GM18870 (cell line): Measurements from ENCODE around the gene RIPOR3.

Experiments
- ATAC-seq: cut with Tn5 transposase; IDR thresholded peaks from one replicate; pipeline ENCODE4 v1.9.1; 2021; ENCODE audit warnings: moderate library complexity; ENCODE audit not compliant: unreplicated experiment

RIPOR3 gene

DNA sequence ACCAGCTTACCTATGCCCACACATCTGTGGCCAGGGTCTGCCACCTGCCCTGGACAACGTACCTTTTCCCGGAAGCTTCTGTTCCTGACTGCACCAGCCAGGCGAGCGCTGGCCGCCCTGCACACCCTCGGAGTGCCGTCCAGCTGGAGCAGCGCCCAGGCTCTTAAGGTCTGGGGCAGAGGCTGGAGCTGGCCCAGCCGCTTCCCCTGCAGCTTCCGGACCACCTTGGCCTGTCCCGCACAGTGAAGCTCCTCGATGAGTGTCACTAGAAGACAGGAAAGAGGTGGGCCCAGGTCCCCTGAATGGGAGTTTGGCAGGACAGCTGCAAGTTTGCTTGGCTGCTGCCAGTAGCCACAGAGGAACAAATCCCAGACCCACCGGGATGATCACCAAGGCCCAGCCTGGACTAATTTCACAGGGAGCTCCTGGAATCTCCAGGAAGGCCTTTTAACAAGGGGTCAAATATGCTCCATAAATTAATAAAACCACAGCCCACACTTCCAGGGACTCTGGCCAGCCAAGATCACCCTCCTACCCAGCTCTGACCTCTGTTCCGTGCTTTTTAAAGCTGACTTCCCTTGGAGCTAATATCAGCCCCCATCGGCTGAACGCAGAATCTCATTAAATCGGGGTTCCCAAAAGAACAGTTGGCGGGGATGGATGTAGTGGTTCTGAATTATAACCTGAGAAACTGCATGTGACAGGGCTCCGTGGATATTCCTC lies 98.9 kb downstream of the RIPOR3 start:
- no peak for ATAC-seq

DNA sequence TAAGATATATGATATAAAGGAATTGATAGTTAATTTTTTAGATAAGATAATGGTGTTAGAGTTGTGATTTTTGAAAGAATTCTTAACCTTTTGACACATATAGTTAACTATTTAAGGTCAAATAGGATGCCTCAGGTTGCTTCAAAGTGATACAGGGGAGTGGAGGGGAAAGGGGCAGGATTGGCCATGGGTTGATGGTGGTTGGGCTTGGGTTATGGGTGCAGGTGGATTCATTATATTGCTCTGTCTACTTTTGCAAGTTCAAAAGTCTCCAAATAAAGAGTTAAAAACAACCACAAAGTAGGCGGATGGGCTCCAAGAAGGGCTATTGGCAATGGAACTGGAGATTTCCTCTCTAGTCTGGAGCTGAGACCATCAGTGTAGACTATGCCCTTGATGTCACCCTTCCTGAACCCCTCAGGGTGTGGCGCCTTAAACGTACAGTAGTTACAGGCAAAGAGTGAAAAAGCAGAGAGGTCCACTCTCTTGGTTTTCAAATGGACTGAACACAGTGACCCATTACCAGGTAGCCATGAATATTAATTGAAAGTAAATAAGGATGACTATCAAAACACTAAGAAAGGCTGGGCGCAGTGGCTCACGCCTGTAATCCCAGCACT lies 100.0 kb downstream of the RIPOR3 start:
- no peak for ATAC-seq

DNA sequence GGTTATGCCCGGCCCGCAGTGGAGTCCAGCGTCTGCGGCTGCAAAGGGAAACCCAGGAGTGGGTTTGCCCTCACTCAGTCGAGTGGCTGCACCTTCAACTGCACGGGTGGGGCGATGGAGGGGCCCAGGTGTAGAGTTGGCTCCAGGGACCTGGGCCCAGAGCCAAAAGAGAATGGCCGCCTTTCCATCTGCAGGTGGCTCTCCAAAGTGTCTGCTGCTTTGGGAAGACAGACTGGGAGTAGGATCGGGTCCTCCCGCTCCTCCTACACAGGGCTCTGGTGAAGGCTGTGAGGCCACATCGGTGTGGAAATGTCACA lies 101.0 kb downstream of the RIPOR3 start:
- no peak for ATAC-seq

DNA sequence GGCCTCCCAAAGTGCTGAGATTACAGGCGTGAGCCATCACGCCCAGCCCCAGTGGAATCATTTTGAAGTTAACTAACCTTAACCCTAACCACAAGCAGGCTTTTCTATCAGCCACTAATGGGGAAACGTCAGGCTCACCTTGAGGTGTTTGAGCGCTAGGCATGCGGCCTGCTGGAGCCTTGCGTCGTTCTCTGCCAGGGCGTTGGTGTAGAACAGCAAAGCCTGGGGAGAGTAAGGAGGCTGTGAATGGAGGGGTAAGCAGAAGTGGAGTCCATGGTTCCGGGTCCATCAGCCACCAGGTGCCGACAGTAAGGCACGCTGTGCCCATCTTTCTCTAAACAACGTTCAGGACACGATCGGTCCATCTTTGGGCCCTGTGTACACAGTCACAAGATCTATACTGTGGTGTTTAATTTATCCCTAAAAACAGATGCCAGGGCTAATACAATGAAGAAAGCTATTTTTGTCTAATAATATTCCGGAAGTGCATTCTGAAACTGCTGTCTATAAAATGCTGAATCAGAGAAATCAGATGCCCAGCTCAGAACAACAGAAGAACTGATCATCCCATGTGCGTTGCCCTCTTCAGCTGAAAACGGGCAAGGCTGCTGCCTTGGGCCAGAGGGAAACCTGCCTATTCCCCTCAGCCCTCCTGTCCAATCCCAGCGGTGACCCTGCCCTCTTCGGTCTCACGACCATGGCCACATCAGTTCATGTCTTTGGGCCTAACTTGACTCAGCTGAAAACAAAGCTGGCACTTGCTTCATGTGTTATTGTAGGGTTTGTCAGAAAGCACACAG lies 101.6 kb downstream of the RIPOR3 start:
- ATAC-seq = no peak

DNA sequence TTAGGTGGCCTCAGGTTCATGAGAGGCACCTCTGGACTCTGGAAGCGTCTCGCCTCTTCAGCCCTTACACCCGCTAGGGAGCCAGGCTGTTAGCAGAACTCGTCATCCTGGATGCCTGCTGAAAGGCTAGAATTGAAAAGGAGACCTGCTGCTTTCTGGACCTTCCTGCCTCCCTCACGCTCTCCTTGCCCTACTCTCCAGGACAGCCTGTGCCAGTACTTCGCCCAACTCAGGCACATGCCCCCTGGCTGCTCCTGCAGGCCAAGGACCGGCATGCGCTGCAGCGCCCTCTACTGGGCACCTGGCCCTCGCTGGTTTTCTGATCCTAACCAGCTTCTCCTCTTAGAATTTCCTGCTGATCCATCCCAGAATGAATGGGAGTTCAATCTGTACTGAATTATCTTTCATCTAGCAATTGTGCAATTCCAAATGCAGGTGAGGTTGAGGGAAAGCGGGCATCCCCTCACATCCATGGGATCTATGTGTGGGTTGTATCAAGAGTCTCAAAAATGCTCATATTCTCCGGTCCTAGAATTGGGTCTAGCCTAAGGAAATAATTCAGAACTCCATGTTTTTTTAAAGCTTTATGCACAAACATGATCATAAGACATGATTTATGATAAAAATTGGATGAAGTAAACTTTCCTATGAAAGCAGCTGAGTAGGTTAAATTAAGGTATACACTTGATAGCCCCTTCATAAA lies 103.2 kb downstream of the RIPOR3 start:
- no peak for ATAC-seq

DNA sequence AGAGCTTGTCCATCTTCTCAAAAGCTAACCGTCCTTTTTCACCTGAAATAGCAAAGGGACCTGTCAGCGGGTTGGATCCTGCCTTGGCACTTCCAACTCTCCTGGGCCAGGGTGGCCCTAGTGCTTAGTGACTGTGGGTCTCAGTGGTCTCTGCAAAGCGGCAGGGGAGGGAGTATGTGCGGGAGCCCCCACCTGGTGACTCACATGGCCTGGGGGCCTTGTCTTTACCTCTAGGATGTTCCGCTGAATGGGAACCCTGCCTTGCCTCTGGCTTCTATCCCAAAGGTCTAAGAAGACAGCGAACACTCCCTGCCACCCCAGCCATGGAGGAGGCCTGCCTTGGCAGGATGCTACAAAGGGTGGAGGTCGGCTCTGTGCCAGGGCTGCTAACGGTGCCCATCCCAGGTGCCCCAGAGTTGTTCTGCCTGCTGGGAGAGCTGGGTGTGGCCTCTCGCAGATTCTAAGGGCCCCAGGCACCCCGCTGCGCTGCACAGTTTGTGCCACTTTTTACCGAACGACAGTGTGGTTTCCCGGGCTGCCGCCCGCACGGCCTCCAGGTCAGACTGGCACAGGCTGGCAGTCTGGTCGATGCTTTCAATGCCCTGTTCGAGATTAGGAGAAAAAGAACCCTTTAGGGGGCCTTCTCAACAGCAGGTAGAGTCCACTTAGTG lies 103.9 kb downstream of the RIPOR3 start:
- ATAC-seq = no peak

DNA sequence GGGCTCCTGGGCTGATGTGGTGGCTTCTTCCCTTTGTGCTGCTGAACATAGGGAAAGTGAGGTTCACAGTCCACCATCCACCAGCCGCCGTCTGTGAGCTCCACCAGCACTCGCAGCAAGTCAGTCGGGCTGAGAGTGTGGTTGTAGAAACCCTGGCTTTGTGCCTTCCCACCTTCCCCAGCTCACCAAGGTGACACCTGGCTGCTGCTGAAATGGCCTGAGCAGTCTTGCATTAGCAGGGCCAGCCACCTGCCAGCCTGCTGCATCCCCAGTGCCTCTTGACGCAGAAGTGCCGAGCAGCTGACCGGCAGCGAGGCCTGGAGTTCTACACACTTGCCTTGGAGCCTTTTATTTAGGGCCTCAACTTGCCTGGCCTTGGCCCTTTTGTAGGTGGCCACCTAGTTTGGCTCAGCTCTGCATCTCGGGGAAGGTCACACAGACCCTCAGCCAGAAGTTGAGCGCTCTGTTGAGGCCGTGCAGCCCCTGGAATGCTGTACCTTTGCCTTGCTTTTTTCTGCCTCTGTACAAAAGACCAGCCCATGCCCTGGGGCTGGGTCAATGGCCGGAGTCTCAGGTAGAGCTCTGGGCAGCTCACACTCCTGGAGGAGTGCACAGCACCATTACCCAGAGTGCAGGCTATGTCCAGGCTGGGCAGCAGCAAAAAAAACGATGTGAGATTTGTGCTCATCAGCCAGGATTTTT lies 104.7 kb downstream of the RIPOR3 start:
- ATAC-seq = no peak

DNA sequence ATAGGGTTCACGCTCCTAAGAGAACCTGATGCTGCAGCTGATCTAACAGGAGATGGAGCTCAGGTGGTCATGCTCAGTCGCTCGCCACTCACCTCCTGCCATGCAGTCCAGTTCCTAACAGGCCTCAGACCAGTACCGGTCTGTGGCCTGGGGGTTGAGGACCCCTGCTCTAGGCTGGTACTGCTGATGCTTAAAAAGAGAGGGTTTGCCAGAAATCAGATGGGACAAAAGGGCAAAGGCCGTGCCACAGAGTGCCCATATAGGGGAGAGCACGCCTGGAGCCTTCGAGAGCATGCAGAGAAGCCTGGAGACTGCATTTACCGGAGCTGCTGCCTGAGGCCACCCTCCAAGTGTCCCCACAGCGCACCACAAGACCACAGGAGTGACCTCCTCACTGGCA lies 105.7 kb downstream of the RIPOR3 start:
- ATAC-seq = no peak

DNA sequence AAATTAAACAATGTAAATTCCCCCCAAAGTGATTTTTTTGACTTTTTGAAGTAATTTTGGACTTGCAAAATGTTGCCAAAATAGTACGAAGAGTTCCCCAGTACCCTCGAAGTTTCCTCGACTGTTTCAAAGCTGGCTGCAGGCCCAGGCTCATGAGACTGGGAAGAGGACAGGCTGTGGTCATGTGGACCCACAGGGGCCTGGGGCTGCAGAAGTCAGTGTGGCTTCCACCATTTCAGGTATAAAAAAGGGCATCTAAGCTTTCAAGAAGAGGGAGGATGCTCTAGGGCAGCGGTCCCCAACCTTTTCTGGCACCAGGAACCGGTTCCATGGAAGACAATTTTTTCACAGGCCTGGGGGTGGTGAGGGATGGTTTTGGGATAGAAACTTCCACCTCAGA lies 106.1 kb downstream of the RIPOR3 start:
- no peak for ATAC-seq

DNA sequence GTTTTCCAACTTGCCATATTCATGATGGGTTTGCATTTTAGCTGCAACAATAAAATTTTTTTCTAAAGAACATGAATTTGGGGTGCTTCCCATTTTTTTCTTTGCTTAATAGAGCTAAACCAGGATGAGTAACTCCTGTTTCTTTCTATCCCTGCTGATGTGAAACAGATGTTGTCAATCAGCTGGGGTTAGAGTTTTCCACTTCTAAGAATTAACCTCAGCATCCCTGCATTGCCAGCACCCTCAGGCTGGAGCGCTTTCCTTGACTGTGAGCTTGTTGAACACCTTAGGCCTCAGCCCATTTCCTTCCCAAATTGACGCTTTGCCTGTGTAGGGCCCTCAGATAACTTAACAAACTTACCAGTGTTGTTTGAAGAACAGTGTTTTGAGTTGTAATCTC lies 106.7 kb downstream of the RIPOR3 start:
- no peak for ATAC-seq

DNA sequence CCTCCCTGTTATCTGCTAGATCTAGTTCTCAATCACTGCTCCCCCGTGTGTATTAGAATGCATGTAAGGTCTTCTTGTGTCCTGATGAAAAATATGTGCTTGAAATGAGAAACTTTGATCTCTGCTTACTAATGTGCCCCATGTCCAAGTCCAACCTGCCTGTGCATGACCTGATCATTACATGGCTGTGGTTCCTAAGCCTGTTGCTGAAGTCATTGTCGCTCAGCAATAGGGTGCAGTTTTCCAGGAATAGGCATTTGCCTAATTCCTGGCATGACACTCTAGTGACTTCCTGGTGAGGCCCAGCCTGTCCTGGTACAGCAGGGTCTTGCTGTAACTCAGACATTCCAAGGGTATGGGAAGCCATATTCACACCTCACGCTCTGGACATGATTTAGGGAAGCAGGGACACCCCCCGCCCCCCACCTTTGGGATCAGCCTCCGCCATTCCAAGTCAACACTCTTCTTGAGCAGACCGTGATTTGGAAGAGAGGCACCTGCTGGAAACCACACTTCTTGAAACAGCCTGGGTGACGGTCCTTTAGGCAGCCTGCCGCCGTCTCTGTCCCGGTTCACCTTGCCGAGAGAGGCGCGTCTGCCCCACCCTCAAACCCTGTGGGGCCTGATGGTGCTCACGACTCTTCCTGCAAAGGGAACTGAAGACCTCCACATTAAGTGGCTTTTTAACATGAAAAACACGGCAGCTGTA lies 107.7 kb downstream of the RIPOR3 start:
- ATAC-seq = no peak

DNA sequence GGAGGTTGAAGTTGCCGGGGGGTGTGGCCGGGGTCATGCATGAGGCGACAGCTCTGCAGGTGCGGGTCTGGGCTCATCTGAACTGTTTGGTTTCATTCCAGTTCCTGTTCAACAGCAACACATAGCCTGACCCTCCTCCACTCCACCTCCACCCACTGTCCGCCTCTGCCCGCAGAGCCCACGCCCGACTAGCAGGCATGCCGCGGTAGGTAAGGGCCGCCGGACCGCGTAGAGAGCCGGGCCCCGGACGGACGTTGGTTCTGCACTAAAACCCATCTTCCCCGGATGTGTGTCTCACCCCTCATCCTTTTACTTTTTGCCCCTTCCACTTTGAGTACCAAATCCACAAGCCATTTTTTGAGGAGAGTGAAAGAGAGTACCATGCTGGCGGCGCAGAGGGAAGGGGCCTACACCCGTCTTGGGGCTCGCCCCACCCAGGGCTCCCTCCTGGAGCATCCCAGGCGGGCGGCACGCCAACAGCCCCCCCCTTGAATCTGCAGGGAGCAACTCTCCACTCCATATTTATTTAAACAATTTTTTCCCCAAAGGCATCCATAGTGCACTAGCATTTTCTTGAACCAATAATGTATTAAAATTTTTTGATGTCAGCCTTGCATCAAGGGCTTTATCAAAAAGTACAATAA lies 108.6 kb downstream of the RIPOR3 start:
- ATAC-seq = no peak

DNA sequence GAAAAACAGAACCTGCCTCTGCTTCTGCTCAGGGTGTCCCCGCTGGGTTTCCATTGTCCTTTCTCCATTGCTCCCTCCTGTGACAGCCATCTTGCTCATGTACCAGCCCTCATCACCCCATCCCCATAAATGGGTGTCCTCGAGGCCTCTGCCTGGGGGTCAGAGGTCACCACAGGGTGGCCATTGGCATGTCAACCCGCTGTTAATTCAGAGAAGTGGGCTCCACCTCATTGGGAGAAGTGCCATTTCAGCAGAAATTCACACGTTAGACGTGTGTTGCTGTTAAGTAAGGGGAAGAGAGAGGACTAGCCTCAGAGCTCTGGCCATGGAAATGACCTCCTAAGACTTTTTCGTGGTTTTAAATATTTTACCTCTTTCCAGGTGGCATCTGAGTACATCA lies 109.2 kb downstream of the RIPOR3 start:
- ATAC-seq = no peak

DNA sequence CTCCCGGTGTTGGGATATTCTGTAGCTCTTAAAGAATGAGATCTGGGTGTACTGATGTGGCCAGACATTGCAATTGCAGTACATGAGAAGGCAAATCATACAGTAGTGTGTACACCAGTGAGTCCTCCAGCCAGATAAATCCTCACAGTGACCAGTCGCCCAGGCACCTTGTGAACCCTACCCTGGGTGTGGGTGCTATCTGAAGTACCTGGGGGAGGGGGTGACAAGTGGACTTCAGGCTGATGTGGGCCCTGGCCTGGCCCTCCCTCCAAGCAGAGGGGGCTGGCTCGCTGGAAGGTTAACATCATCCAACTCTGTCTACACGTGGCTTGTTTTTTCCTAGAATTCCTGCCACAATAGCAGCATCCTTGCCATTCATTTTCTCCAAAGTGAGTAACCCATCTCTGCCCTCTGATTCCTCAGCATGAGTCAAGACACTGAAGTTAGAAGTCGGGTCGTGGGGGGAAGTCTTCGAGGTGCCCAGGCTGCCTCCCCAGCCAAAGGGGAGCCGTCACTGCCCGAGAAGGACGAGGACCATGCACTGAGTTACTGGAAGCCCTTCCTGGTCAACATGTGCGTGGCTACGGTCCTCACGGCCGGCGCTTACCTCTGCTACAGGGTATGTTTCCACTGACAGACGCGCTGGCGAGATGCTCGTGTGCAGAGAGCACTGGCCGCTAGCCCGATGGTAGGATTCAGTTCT lies 110.3 kb downstream of the RIPOR3 start:
- ATAC-seq = no peak

DNA sequence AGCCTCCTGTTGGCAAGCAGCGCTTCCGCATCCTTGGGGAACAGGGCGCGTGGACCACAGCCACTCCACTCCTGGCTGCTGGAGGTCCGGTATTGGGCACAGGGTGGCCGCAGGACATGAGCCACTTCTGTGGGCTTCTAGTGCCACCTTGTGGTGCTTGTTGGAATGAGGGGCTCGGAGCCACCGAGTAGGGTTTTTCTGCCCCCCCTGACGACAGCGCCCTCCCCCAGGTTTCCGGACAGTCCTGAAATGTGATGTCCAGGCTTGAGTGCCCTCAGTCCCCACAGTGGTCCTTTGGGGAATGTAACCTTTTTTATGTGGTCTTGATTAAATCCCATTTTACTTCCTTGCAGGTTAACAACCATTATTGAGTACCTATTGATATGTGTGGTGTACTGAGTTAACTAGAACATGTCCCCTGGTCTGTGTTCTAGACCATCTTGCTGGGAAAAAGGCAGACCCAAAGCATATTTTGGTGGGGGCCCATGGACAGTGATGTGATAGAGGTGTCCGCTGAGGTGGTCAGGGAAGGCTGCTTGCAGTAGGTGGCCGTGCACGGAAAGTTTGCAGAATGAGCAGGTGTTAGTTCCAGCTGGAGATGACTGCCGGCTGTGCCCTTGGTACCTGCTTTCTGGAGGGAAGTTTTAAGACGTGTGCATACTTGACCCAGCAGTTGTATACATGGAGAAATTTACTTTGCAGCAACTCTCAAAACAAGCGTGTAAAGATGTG lies 111.2 kb downstream of the RIPOR3 start:
- ATAC-seq = no peak

DNA sequence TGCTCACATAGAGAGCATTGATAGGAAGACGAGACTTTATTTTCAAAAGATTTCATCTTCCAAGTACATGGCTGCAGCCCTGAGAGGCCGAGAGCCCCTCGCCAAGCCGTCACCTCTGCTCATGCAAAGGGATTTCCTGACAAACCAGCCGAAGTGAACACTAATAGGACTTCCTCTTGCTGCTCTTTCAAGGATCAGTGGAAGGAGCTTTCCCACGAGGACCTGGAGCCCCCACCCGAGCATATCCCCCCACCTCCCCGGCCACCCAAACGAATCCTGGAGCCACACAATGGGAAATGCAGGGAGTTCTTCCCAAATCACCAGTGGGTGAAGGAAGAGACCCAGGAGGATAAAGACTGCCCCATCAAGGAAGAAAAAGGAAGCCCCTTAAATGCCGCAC lies 111.8 kb downstream of the RIPOR3 start:
- no peak for ATAC-seq

DNA sequence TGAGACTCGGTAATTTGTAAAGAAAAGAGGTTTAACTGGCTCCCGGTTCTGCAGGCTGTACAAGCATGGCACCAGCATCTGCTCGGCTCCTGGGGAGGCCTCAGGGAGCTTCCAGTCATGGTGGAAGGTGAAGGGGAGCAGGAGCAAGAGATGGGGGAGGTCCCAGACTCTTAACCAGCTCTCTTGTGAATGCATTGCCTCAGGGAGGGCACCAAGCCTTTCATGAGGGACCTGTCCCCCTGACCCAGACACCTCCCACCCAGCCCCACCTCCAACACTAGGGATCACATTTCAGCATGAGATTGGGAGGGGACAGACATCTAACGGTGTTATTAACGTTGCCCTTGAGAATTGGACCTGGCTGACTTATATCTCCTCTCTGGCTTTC lies 112.6 kb downstream of the RIPOR3 start:
- no peak for ATAC-seq
